GM21423 (cell line): ENCODE data around the gene IL4.
"Not testable (repeated sequence)": the region's sequence is repeated elsewhere in the genome, so short reads cannot be mapped to it uniquely, and the experiment has no call there.

Experiments used
- ATAC-seq: cut with Tn5 transposase; IDR thresholded peaks from one replicate; pipeline ENCODE4 v1.9.1; 2021; ENCODE audit warnings: mild to moderate bottlenecking, moderate library complexity; ENCODE audit not compliant: unreplicated experiment

Gene IL4

GRCh38 chr5:132673939-132674630 lies at the start of gene IL4:
TSS of gene IL4 (plus strand) at chr5:132673989. CDS start at chr5:132674051, 62 bp downstream.
- ATAC-seq = no peak

- ATAC-seq = no peak
These were observed 46.3 kb upstream of the IL4 start for GRCh38 chr5:132627470-132627869.

GRCh38 chr5:132628814-132629213 lies 45.0 kb upstream of the IL4 start:
- no peak for ATAC-seq

- peak; percentile 53 for ATAC-seq
These were observed 44.4 kb upstream of the IL4 start for GRCh38 chr5:132629230-132629944.

GRCh38 chr5:132633587-132633986 lies 40.2 kb upstream of the IL4 start:
- not testable (repeated sequence) for ATAC-seq

GRCh38 chr5:132635873-132636272 lies 37.9 kb upstream of the IL4 start:
- ATAC-seq = peak; percentile 45

GRCh38 chr5:132637241-132637640 lies 36.5 kb upstream of the IL4 start:
- ATAC-seq = no peak

- ATAC-seq = peak; percentile 70
These were observed 34.1 kb upstream of the IL4 start for GRCh38 chr5:132639706-132640130.

- ATAC-seq = no peak
These were observed 33.2 kb upstream of the IL4 start for GRCh38 chr5:132640613-132641012.

- peak; percentile 36 for ATAC-seq
These were observed 32.5 kb upstream of the IL4 start for GRCh38 chr5:132641241-132641723.

GRCh38 chr5:132641841-132642240 lies 31.9 kb upstream of the IL4 start:
- ATAC-seq = no peak

- ATAC-seq = no peak
These were observed 29.6 kb upstream of the IL4 start for GRCh38 chr5:132644177-132644576.

GRCh38 chr5:132646583-132647266 lies 27.1 kb upstream of the IL4 start:
- ATAC-seq = no peak

GRCh38 chr5:132647473-132647872 lies 26.3 kb upstream of the IL4 start:
- no peak for ATAC-seq

- no peak for ATAC-seq
These were observed 25.4 kb upstream of the IL4 start for GRCh38 chr5:132648355-132648754.

- ATAC-seq = no peak
These were observed 21.8 kb upstream of the IL4 start for GRCh38 chr5:132651838-132652469.

- no peak for ATAC-seq
These were observed 20.1 kb upstream of the IL4 start for GRCh38 chr5:132653716-132654115.

- no peak for ATAC-seq
These were observed 17.7 kb upstream of the IL4 start for GRCh38 chr5:132655821-132656773.

- ATAC-seq = no peak
These were observed 16.9 kb upstream of the IL4 start for GRCh38 chr5:132656774-132657355.
